Thoracic aorta (tissue), 2 donors: Measurements from ENCODE around the gene ABLIM1. TPM values are rescaled to one million over a fixed set of nuclear protein-coding genes. Genes with fewer than 3 reads are reported as not detected.
"Not testable (repeated sequence)": the region's sequence is repeated elsewhere in the genome, so short reads cannot be mapped to it uniquely, and the experiment has no call there.

Experiments
- ATAC-seq: fragments of 150-250 bp; one replicate; pipeline ENCODE4 v1.8.0; 2017; ENCODE audit warnings: low read depth; ENCODE audit not compliant: insufficient number of reproducible peaks, low FRiP score
- DNase-seq: peaks from one replicate; pipeline ENCODE4 v3.0.0-alpha.2; 2020; ENCODE audit warnings: low spot score
- H3K27ac ChIP-seq, 2 donors: fragments of 200-600 bp; sonication (generic); 1 replicate in 1 of 2; 2 replicates in 1 of 2; pipeline ENCODE4 v1.5.1; 2016; ENCODE audit warnings: mild to moderate bottlenecking in 2 of 2, moderate library complexity in 2 of 2
- H3K27me3 ChIP-seq: fragments of 200-600 bp; sonication (generic); replicated peaks from 2 replicates; pipeline ENCODE4 v1.6.0; 2016; ENCODE audit warnings: mild to moderate bottlenecking; ENCODE audit not compliant: insufficient read depth
- H3K36me3 ChIP-seq: fragments of 200-600 bp; sonication (generic); one replicate; pipeline ENCODE4 v1.5.1; 2016
- H3K4me1 ChIP-seq, 2 donors: fragments of 200-600 bp; sonication (generic); 1 replicate in 1 of 2; 2 replicates in 1 of 2; pipeline versions ENCODE4 v1.5.1 to v1.6.0; 2016; ENCODE audit warnings: low read depth in 2 of 2, mild to moderate bottlenecking in 1 of 2; ENCODE audit not compliant: control insufficient read depth in 1 of 2
- H3K4me3 ChIP-seq: fragments of 200-600 bp; sonication (generic); 2 replicates; pipeline ENCODE4 v1.5.1; 2016; ENCODE audit warnings: mild to moderate bottlenecking
- H3K9me3 ChIP-seq: fragments of 200-600 bp; sonication (generic); 2 replicates; pipeline ENCODE4 v1.5.1; 2016
- total RNA-seq, 2 donors: library from RNA; depleted of rRNA; stranded (reverse); fragments of >200 nt; gene quantifications; one replicate each; pipeline versions ENCODE4 v1.1.0 to v1.2.3, GENCODE V29; 2016
- TF ChIP-seq, protein P1 (sequence below): fragments of 200-600 bp; sonication (generic); IDR thresholded peaks from one replicate; pipeline ENCODE4 v1.5.1; 2019; ENCODE audit warnings: antibody characterized with exemption

Gene ABLIM1
- total RNA-seq, 2 donors from 2014 or later = 47.5 to 111 TPM

DNA sequence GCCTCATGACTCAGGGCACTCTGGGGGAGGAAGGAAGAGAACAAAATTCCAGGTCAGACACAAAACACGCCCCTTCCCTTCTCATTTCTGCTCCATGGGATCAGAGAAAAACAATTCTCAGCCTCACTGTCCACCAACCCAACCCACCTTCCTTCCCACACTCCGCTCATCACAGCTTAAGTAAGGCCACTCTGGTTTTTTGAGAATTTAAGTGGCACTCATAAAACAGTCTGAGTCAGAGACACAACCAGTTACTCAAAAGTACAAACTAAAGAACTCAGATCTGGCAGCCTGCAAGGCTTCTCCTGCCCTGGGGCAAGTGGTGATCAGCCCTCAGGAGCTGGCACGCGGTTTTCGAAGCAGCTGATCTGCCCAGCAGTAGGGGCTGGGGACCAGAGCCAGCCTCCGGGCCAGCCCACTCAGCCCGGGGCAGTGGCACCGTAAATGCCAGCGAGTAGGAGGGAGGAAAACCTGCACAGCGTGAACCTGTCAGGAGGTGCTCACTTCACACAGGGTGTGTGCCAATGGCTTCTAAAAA, 39.1 kb upstream of the ABLIM1 start:
- ATAC-seq = no peak
- H3K9me3 ChIP-seq = no peaks in the 10 kb centered on the region
- H3K4me3 ChIP-seq = no peak overlapping the region
- no peak for DNase-seq
- TF ChIP-seq, protein P1, sequence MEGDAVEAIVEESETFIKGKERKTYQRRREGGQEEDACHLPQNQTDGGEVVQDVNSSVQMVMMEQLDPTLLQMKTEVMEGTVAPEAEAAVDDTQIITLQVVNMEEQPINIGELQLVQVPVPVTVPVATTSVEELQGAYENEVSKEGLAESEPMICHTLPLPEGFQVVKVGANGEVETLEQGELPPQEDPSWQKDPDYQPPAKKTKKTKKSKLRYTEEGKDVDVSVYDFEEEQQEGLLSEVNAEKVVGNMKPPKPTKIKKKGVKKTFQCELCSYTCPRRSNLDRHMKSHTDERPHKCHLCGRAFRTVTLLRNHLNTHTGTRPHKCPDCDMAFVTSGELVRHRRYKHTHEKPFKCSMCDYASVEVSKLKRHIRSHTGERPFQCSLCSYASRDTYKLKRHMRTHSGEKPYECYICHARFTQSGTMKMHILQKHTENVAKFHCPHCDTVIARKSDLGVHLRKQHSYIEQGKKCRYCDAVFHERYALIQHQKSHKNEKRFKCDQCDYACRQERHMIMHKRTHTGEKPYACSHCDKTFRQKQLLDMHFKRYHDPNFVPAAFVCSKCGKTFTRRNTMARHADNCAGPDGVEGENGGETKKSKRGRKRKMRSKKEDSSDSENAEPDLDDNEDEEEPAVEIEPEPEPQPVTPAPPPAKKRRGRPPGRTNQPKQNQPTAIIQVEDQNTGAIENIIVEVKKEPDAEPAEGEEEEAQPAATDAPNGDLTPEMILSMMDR = no peak
- H3K27me3 ChIP-seq = no peaks in the 10 kb centered on the region
- peak overlapping the region in 1 of 2 donors; percentile 49 for H3K27ac ChIP-seq
- H3K4me1 ChIP-seq = peaks cover 13 to 22% of the 10 kb centered on the region in 2 donors
- H3K36me3 ChIP-seq = no peaks in the 10 kb centered on the region

DNA sequence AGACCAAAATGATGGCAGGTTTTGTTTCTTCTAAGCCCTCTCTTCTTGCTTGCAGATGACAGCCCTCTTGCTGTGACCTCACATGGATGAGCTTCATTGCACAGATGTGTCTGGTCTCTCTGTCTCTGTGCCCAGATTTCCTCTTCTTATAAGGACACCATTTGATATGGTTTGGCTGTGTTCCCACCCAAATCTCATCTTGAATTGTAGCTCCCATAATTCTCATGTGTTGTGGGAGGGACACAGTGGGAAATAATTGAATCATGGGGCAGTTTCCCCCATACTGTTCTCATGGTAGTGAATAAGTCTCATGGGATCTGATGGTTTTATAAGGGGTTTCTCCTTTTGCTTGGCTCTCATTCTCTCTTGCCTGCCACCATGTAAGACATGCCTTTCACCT, 38.2 kb upstream of the ABLIM1 start:
- ATAC-seq = not testable (repeated sequence)

DNA sequence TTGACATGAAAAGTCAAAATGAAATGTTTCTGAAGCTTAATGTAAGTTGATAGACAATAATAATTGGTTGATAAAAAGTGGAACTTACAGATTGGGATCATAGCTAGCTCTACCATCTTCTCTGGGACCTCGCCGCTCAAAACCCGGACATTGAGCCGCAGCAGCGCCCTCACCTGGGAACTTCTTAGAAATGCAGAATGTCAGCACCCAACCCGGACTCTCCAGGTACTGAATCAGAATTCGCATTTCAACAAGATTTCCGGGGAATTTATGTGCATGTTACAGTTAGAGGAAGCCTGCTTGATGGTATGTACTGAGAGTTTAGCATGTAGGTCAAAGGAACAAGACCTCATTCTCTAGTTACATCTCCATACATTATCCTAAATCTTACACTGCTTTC, 36.7 kb upstream of the ABLIM1 start:
- Histone ChIP-seq H3K4me3 (no peak overlapping the region), H3K9me3 (no peaks in the 10 kb centered on the region), H3K27me3 (no peaks in the 10 kb centered on the region), H3K36me3 (no peaks in the 10 kb centered on the region), H3K27ac (no peak overlapping the region), H3K4me1 (peaks cover 13 to 22% of the 10 kb centered on the region in 2 donors)
- DNase-seq (no peak), ATAC-seq (no peak)
- TF ChIP-seq, protein P1 = no peak

More for the DNA sequence above, 38.2 kb upstream of the ABLIM1 start:
- H3K27me3 ChIP-seq, H3K27ac ChIP-seq, H3K9me3 ChIP-seq, DNase-seq, H3K36me3 ChIP-seq, H3K4me3 ChIP-seq: not testable (repeated sequence)
- H3K4me1 ChIP-seq = peaks cover 13 to 22% of the 10 kb centered on the region in 2 donors

GRCh38 chr10:114694062-114694461, 36.0 kb upstream of the ABLIM1 start:
- Histone ChIP-seq H3K4me3 (no peak overlapping the region), H3K36me3 (no peaks in the 10 kb centered on the region), H3K9me3 (no peaks in the 10 kb centered on the region), H3K27ac (no peak overlapping the region), H3K27me3 (no peaks in the 10 kb centered on the region), H3K4me1 (peaks cover 12 to 22% of the 10 kb centered on the region in 2 donors)
- TF ChIP-seq, protein P1 = no peak
- DNase-seq (no peak), ATAC-seq (no peak)

DNA sequence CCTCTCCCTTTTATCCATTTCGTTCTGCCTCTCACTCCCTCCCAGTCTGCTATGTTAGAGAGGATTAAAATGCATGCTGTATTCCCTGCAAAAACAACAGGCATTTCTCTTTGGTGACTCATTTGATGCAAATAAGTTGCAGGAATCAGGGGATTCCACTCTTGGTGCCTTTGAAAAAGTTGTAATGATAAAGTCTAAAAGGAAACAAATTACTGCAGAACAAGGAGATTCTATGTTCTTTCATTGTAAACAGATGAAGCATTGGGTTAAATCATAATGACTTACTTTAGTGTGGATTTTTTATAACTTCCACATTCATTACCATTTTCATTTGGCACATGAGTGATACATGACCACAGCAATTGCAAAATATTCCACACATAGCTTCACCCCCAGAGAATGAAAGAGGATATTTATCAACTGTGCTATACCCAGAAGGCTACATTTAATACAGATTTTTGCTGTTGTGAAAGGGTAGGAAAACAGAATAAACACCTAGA, 33.4 kb upstream of the ABLIM1 start:
- peaks cover 0 to under 1% of the 10 kb centered on the region in 2 donors for H3K4me1 ChIP-seq
- no peaks in the 10 kb centered on the region for H3K36me3 ChIP-seq
- no peak overlapping the region for H3K4me3 ChIP-seq
- H3K9me3 ChIP-seq = no peaks in the 10 kb centered on the region
- H3K27me3 ChIP-seq = no peaks in the 10 kb centered on the region
- TF ChIP-seq, protein P1 = no peak
- DNase-seq = no peak
- no peak for ATAC-seq
- H3K27ac ChIP-seq = no peak overlapping the region

DNA sequence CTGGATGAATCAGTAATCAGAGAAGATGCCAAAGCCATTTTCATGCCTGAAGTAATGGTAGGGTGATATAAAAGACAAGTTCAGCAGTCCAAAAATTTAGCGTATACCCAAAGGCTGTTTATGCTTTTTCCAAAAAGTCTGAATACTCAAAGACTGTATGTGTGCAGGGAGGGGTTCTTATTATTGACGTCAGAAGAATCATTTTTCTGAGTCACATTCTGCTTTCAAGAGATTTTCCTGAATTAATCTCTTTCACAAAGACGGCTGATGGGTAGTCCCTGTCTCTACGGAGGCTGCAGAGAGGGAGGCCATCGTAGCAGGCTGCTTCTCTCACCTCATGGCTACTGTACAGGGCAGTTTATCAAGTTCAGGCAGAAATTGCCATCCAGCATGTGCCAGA, 30.7 kb upstream of the ABLIM1 start:
- Histone ChIP-seq H3K9me3 (no peaks in the 10 kb centered on the region), H3K27me3 (no peaks in the 10 kb centered on the region), H3K36me3 (no peaks in the 10 kb centered on the region), H3K4me3 (no peak overlapping the region), H3K27ac (no peak overlapping the region), H3K4me1 (peaks cover 6 to 23% of the 10 kb centered on the region in 2 donors)
- ATAC-seq = no peak
- DNase-seq = no peak
- TF ChIP-seq, protein P1 = no peak
